GM12874 (cell line): Measurements from ENCODE around the gene CMYA5.

Experiments used
- CTCF ChIP-seq: IDR thresholded peaks from 2 replicates; pipeline ENCODE4 v1.5.1; 2011; ENCODE audit warnings: low read depth, mild to moderate bottlenecking, control low read depth, low read length, moderate library complexity; ENCODE audit not compliant: insufficient read depth

CMYA5 gene

GRCh38 chr5:79689541-79690466, at the start of gene CMYA5:
Gene CMYA5 (plus strand): TSS chr5:79689836. CDS start chr5:79689908, 72 bp downstream.
- TF ChIP-seq CTCF, result no peak

- no peak for TF ChIP-seq CTCF
These were observed 49.0 kb upstream of the CMYA5 start for GRCh38 chr5:79640571-79641055.

GRCh38 chr5:79641414-79641813, 48.2 kb upstream of the CMYA5 start:
- TF ChIP-seq CTCF, result no peak

GRCh38 chr5:79642210-79642609, 47.4 kb upstream of the CMYA5 start:
- TF ChIP-seq CTCF, result no peak

- TF ChIP-seq CTCF, result no peak
These were observed 35.8 kb upstream of the CMYA5 start for GRCh38 chr5:79653843-79654242.

- no peak for TF ChIP-seq CTCF
These were observed 26.4 kb upstream of the CMYA5 start for GRCh38 chr5:79663212-79663611.

- no peak for TF ChIP-seq CTCF
These were observed 22.9 kb upstream of the CMYA5 start for GRCh38 chr5:79666758-79667157.
